HG02623 (cell line): ENCODE data around the gene SNN.

Source experiments
- ATAC-seq: cut with Tn5 transposase; IDR thresholded peaks from one replicate; pipeline ENCODE4 v1.9.1; 2021; ENCODE audit warnings: moderate library complexity; ENCODE audit not compliant: unreplicated experiment

Gene SNN

DNA sequence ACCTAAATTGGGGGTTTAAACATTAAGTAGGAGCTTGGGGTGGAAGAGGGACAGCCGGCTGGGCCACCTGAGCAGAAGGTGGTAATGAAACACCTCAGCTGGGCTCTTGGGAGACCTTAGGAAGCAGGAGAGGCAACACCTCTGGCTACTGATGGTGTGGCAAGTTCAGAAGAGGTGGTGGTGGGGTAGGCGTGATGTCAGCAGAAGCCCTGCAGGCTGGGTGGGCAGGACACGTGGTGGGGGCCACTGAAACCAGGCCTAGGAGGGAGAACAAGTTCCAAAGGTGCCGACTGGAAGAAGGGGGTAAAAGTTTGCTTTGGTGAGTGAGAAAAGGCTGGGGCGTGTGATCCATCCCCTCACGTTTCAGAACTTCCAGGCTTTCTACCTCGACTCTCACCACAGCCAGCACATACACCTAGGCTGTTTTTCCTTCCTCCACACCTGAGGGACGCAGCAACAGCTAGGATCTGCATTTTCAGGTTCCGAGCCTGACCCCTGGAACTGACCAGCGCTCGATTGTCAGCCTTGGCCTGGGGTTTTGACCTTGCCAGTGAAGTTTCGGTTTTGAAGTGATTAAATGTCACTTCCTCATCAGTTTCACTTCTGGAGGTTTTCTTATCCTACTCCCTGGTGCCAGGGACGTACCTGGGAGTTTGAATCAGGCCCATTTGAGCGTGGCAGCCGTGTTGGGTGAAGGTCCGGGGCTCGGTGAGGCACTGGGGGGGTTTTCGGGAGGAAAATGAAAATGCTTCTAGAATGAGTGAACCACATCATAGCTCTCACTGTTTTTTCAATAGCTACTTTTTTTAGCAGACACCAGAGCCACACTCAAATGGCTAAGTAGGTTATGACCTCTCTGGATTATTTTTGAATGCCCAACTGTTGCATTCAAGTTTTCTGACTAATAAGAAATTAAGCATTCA is 10.0 kb downstream of the SNN start:
- ATAC-seq = no peak

DNA sequence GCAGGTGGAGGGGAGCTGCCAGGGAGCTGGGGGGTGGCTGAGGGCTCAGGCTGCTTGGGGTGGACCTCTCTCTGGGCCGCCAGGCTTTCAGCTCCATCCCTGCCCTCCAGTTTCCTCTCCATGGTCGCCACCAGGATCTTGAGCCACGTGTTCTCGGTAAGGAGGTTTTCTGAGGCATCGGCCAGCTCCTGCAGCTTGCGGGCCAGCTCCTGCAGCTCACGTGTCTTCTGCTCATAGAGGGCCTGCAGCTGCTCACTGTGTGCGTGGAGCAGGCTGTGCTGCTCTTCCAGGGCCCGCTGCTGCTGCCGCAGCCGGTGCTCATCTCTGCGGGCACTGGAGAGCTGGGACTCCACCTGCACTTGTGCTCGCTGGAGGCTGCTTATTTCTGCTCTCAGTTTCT is 11.0 kb downstream of the SNN start:
- no peak for ATAC-seq

DNA sequence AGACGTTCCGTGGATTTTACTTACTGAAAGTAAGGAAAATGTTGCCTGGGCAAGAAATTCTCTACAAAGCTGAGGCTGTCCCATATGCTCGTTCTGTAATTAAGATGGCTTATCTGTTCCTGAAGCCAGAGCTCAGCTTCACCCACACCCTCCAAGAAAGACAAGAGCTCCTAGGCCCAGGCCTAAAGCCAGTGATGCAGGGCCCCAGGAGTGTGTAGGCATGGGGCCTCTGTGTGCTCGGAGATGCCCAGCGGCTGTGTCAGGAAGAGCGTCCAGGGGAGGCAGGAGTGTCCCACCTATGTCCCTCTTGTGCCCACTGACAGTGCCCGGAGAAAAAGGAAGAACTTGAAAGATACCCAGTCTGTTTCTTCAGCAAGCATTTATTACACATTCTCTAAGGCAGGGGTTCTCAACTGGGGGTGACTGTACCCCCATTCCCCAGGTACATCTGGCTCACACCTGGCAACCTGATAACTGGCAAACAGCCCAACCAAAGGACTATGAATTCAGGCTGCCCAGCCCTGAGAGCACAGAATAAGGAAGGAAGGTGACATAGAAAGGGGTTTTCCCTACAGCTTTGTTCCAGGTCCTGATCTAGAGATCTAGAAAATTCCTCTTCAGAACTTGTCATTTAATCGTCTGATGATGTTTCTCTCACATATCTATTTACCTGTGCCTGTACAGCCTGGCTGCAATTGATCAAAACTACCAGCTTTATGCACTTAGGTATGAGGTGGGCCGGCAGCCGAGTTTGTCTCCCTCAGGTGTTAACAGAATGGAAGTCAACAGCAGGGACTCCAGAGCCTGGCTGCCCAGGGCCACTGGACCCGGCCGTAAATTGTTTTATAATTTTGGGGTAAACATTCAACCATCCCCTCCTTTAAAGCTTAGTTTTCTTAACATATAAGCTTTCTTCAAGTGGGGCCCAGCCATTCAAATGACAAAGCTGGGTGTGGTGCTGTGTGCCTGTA is 12.0 kb downstream of the SNN start:
- no peak for ATAC-seq

DNA sequence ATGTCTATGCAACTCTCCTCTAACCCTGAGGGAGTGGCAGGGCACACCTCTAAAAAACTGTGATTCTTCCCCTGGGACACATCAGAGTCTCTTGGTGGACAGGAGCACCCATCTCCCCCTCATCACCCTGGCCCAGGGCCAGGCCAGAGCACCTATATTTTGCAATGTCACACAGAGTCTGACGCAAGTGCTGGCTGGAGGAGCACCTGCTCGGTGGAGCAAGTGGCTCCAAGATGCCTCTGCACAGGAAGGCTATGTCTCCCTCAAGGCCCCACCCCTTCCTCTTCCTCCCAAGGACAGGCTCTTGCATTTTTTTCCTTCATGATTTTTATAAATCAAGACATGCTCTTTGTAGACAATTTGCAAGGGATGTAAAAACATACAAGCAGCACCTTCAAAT is 13.3 kb downstream of the SNN start:
- ATAC-seq = no peak

DNA sequence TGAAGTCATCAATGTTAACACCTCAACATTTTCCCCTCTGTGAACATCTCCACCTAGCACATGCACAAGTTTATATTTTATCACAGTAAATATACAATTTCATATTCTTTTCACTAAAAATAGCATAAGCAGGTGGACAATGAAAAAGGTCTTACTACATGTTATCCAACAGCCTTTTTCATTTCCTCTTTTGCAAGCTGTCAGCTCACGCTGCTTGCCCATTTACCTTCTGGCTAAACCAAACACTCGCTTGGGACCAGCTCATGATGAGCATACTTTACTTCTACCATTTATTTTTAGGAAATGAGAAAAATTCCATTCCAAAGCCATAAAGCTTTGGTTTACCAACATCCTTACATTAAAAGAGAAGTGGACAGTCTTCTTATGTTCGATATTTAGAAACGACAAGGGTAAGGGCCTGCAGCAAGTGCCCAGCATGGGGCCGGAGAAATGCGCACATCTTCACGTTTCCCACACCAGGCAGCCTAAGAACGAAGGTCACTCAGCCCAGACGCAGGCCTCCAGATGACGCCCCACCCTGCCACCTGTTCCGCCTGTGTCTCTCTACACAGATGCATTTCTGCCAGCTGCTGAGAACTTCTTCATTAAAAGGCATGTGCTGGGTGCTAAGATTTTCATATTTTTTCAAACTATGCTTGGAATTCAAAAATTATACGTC is 13.9 kb downstream of the SNN start:
- ATAC-seq = peak; percentile 41

DNA sequence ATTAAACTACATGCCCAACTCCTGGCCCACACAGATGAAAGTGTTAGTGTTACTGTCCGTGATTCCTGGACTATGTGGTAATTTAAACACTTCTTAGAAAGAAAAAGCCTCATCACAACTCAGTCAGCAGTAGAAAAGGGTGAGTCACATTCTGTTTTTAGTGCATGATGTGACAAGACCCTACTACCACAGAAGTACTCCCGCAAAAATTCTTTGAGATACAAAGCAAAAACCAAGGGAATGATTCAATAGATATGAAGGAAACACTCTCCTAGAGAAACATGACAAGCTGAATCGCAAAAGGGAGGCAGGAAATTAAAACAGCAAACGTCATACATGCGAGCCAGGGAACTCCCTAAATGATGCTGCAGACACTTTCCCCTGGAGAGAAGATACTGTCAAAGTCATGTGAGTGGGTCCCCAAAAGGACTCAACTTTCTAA is 14.4 kb downstream of the SNN start:
- ATAC-seq = no peak

DNA sequence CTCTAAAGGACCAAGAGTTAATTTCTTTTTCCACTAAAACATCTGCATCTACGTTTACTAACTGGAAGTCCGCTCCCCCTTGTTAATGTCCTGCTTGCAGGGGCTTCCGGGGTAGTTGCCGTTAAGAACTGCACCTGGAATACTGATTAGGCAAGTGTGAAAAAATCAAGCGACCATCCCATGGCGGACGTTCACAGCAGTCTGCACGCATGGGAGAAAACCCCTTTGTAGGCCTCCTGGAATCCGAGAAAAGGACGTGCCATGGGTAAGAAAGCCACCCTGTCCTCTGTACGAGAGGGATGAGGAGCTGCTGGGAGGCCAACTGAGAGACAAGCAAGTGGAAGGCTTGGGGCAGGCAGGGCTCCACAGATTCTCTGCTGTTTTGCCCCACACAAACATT is 14.9 kb downstream of the SNN start:
- no peak for ATAC-seq

DNA sequence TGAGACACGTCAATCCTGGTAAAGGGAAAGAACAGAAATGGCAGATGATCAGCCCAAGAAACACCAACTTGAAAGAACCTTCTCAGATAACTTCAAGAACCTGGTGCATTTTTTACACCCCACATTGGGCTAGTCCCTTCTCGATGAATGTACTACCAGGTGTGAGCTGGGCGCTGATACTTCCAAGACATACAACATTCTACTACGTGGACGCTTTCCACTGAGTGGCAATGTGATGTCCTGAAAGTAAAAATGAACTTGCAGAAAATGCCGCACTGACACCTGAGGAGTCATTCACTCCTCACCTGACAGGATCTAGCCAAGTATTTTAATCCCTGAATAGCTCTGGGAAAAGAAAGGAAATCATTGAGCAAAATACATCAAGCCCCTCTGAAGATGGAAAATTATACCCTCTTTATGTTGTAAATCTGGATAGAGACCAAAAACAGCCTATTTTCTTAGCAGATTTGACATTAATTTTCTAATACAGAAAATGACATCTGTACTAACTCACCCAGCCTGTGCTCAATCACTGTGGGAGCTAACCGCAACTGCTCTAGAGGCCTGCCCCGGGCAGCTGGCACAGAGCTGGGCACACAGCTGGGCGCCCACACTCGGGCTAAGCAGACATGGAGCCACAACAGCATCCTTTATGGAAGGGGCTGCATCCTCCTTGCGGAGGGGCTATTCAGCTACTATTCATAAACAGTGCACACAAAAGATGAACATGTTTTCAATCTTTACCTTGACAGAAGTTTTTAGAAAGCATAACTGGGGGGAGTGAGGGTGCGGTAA is 16.2 kb downstream of the SNN start:
- no peak for ATAC-seq

DNA sequence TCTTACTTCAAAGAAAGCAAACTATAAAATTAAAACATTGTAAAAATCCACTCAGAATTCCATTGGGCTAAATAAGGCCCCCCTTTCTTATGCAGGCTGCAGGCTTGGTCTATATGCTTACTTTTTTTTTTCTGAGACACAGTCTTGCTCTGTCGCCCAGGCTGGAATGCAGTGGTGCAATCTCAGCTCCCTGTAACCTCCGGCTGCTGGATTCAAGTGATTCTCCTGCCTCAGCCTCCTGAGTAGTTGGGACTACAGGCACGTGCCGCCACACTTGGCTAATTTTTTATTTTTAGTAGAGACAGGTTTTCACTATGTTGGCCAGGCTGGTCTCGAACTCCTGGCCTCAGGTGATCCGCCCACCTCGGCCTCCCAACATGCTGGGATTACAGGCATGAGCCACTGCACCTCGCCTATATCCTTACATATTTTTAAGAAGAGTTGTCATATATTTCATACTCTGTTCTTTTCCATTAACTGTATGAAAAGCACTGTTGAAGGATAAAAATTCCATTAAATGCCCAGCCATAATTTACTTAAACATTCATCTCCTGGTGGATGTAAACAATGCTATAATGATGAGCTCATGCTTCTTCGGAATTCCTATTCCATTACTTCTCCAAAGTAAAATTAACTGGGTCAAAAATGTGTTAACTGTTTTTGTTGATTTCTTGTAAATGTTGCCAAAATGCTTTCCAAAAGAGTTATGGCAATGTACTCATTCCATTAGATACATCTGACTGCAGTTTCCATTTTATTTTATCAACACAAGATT is 17.8 kb downstream of the SNN start:
- no peak for ATAC-seq

DNA sequence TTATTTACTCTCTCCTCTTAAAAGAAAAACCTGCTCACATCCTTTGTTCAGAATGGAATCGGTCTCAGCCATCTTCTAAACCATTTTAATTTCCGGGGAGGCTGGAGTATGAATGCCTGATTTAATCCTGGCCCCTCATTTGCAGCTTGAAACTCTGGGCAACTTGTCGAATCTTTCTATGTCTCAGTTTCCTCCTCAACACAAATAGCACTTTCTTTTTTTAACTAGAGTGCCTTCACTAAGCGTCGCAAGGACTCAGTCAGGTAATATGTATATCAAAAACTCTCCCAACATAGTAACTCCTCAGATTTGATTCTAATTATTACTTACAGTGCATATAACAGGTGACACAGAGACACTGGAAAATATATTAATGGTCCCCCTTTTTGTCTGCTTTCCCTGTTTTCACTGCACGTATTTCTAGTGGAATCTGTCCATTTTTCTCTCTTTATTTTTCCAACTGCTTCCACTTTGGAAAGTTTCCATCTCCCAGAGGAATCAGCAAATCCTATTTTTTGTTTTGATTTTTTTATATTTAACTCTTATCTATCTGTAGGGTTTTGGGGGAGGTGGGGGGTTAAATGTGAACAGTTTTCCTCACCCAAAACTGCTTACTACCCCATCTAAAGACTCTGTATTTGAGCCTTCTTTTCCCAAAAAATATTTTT is 18.6 kb downstream of the SNN start:
- ATAC-seq = no peak

DNA sequence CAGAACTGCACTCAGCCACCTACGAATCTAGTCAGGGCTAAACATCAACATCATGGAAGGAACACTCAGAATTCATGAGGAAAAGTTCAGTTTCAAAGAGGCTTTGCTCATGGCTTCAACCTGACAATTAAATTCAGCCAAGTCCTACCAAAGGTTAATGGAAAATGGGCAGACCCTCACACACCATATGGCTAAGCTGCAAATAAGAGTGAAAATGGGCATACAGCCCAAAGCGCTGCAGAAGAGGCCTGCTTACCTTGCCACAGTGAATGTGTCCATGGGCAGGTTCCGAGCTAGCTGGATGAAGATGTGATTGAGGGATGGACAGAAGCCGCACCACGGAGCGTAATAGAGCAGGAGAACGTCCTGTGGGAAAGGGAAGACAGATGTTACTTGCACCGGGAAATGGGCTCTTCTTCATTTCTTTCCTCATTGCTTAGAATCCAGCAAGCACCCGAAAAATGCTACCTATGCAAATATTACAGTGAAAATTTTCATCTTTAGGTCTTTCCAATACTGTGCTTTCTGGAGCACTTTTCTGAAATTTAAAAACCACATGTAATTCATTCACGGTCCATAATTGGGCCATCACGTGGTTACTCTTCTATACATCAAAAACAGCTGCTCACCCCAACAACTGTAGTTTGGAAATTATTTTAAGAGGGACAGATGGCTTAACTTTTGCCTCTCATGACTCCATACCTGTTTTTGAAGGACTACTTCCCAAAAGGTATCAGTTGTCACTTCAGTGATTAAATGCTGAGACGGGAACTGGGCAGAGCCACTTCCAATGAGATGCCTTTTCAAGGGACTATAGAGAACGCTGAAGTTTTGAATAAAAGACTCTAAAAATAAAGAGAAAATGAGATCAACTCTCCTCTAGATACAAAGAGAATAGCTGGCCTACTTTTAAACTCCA is 19.6 kb downstream of the SNN start:
- no peak for ATAC-seq

DNA sequence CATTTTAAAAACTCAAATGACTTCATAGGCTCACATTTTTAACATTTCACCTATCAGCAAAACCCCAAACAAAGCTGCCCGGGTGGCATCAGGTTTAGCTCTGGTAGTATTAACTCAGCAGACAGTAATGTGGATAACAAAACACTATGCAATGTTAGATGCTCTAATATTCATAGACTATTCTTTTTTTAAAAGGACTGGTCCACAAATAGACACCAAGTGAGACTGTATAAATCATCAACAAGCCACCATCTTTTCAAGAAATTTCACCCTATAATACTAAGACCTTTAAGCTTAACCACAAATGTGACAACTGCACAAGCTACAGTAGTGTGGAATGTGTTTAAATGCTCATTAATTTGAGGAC is 20.2 kb downstream of the SNN start:
- no peak for ATAC-seq

DNA sequence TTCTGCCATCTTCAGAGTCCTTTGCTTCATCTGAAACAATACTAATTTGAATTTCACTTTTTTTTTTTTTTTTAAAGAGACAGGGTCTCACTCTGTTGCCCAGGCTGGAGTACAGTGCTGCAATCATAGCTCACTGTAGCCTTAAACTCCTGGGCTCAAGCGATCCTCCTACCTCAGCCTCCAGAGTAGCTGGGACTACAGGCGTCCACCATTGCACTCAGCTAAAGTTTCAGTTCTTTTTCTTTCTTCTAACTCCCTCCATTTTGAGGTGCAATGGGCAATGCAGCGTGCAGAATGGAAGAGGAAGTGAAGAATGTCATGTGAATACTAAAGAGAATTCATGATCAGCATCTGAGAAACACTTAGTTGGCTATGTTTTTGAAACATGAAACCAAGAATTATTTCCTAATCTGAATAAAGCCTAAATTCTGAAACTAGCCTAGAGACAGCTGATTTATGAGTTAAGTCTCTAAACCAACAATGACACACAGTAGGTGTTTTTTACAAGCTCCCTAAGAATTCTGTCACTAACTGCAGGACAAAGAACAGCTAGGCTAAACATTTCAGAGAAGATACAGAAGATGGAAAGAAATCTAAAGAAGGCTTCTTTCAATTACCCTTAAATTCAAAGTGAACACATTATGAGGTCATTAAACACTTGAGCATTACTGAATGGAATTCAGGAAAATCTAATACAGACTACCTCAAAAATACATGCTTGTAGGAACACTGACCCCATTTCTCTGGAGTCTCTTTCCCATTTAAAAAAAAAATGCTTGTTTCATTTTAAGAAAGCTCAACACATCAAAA is 21.0 kb downstream of the SNN start:
- ATAC-seq = peak; percentile 79

DNA sequence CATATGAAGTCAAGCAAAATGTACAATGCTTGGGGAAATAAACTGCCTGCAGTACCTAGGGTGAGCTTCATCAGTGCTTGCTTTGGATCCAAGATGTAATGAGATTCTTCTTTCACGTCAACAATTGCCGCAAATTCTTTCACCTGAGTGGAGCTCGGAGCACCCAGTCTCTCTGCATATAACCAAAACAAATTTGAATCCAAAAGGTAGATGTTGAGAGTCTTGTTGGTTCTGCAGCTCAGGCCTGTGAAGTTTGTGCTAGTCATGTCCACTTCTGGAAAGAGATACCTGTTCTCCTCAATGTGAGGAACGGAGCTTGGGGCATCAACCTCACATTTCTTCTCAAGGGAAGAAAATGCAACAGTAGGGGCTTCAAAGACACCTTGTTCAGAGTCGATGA is 23.0 kb downstream of the SNN start:
- ATAC-seq = no peak

DNA sequence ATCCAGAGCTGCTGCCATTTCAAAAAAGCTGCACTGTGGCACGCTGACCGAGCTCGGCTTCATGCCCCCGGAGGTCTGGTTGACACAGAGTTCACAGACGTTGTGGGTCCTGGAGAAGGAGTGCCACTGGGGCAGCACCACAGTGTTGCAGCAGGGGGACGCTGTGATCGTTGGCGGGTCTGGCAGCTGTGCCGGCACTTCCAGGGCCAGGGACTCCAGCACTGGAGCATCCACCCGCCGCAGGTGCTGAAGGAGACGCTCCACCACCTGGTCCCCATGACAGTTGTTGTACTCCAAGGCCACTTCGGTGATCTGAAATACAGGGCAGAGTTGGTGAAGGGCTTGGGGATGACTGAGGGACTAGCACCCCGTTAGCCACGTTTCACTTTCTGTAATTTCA is 23.5 kb downstream of the SNN start:
- no peak for ATAC-seq

DNA sequence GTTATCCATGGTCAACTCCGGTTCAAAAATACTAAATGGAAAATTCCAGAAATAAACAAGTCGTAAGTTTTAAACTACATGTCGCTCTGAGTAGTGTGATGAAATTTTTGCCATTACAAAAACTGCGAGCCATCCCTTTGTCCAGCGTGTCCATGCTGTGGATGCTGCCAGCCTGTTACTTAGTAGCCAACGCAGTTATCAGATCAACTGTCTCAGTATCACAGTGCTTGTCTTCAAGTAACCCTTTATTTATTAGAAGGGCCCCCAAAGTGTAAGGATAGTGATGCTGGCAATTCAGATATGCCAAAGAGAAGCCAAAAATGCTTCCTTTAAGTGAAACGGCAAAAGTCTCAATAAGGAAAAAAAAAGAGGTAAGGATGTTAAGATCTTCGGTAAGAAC is 23.9 kb downstream of the SNN start:
- no peak for ATAC-seq

DNA sequence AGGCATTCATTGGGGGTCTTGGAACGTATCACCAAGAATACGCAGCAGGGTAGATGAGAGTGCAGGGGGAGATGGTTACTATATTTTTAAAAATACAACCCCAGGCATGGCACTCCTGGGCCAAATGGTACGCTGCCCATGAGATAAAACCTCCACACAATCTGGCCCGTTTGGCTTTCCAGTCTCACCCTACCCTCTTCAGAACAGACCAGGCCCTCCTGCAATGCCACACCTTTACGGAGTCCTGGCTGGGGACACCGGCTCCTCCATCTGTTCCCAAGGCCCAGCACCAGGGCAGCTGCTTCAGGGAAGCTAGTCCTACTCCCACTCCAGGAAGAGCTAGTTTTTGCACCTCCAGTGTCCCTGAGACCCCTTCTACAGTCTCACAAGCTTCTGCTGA is 24.4 kb downstream of the SNN start:
- ATAC-seq = no peak
